DOHH2 (cell line): Measurements from ENCODE around the gene DGCR2.

Experiments used
- H3F3A ChIP-seq: fragments of 200-600 bp; sonication (generic), shearing (Covaris generic); 2 replicates; pipeline ENCODE4 v1.6.0; 2016; ENCODE audit warnings: antibody characterized with exemption, mild to moderate bottlenecking; ENCODE audit not compliant: control insufficient read depth, insufficient read depth
- H3K27ac ChIP-seq: fragments of 200-600 bp; sonication (generic); 2 replicates; pipeline ENCODE4 v1.5.1; 2014; ENCODE audit warnings: low read depth, mild to moderate bottlenecking, low read length, moderate library complexity
- H3K27me3 ChIP-seq: fragments of 200-600 bp; sonication (generic); 2 replicates; pipeline ENCODE4 v1.6.1; 2014; ENCODE audit warnings: mild to moderate bottlenecking, low read length, mixed read lengths; ENCODE audit not compliant: control insufficient read depth
- H3K36me3 ChIP-seq: fragments of 200-600 bp; sonication (generic); 2 replicates; pipeline ENCODE4 v1.6.1; 2014; ENCODE audit warnings: mild to moderate bottlenecking, low read length, moderate library complexity, mixed read lengths; ENCODE audit not compliant: control insufficient read depth
- H3K4me1 ChIP-seq: fragments of 200-600 bp; sonication (generic); 2 replicates; pipeline ENCODE4 v1.6.1; 2014; ENCODE audit warnings: mild to moderate bottlenecking, low read length, mixed read lengths; ENCODE audit not compliant: control insufficient read depth
- H3K4me2 ChIP-seq: fragments of 200-600 bp; sonication (generic); 2 replicates; pipeline ENCODE4 v1.6.0; 2014; ENCODE audit warnings: mild to moderate bottlenecking, low read length, moderate library complexity
- H3K4me3 ChIP-seq: fragments of 200-600 bp; sonication (generic); 2 replicates; pipeline ENCODE4 v1.5.1; 2014; ENCODE audit warnings: mild to moderate bottlenecking, low read length, mixed read lengths
- H3K79me2 ChIP-seq: fragments of 200-600 bp; sonication (generic); 2 replicates; pipeline ENCODE4 v1.6.1; 2014; ENCODE audit warnings: mild to moderate bottlenecking, low read length, mixed read lengths; ENCODE audit not compliant: control insufficient read depth
- H3K9me2 ChIP-seq: fragments of 200-600 bp; sonication (generic); replicated peaks from 2 replicates; pipeline ENCODE4 v1.6.1; 2014; ENCODE audit warnings: mild to moderate bottlenecking, low read length, mixed read lengths; ENCODE audit not compliant: control insufficient read depth
- H3K9me3 ChIP-seq: fragments of 200-600 bp; sonication (generic); 2 replicates; pipeline ENCODE4 v1.6.1; 2014; ENCODE audit warnings: antibody characterized with exemption, low read length, mixed read lengths; ENCODE audit not compliant: control insufficient read depth, insufficient read depth
- H4K20me1 ChIP-seq: fragments of 200-600 bp; sonication (generic); 2 replicates; pipeline ENCODE4 v1.6.0; 2014; ENCODE audit warnings: low read depth, mild to moderate bottlenecking, antibody characterized with exemption, low read length, moderate library complexity; ENCODE audit not compliant: control insufficient read depth, insufficient read depth
- EZH2phosphoT487 ChIP-seq: fragments of 200-600 bp; sonication (generic); IDR thresholded peaks from 2 replicates; pipeline ENCODE4 v1.6.1; 2017; ENCODE audit warnings: borderline replicate concordance, mild to moderate bottlenecking, antibody characterized with exemption, low read length, moderate library complexity, mixed read lengths
- TF ChIP-seq, protein P1 (sequence below): fragments of 200-600 bp; sonication (generic); IDR thresholded peaks from one replicate; pipeline ENCODE4 v1.5.1; 2014; ENCODE audit warnings: antibody characterized with exemption, mild to moderate bottlenecking, low read depth, low read length; ENCODE audit not compliant: poor library complexity, severe bottlenecking

DGCR2 gene

GRCh38 chr22:19043121-19044085, 78.8 kb downstream of the DGCR2 start:
- Histone ChIP-seq H3K36me3 (peaks cover 47% of the 10 kb centered on the region), H3K79me2 (no peaks in the 10 kb centered on the region), H3K4me2 (no peak overlapping the region), H3K9me2 (no peaks in the 10 kb centered on the region), H4K20me1 (0 out of 2 replicates have a peak, but pooled peaks cover 3% of the 10 kb centered on the region), H3K27ac (no peak overlapping the region), H3F3A (no peaks in the 10 kb centered on the region), H3K9me3 (no peaks in the 10 kb centered on the region), H3K4me3 (no peak overlapping the region), H3K4me1 (no peaks in the 10 kb centered on the region), H3K27me3 (no peaks in the 10 kb centered on the region)
- TF ChIP-seq EZH2phosphoT487 = no peak
- TF ChIP-seq, protein P1, sequence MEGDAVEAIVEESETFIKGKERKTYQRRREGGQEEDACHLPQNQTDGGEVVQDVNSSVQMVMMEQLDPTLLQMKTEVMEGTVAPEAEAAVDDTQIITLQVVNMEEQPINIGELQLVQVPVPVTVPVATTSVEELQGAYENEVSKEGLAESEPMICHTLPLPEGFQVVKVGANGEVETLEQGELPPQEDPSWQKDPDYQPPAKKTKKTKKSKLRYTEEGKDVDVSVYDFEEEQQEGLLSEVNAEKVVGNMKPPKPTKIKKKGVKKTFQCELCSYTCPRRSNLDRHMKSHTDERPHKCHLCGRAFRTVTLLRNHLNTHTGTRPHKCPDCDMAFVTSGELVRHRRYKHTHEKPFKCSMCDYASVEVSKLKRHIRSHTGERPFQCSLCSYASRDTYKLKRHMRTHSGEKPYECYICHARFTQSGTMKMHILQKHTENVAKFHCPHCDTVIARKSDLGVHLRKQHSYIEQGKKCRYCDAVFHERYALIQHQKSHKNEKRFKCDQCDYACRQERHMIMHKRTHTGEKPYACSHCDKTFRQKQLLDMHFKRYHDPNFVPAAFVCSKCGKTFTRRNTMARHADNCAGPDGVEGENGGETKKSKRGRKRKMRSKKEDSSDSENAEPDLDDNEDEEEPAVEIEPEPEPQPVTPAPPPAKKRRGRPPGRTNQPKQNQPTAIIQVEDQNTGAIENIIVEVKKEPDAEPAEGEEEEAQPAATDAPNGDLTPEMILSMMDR = no peak

DNA sequence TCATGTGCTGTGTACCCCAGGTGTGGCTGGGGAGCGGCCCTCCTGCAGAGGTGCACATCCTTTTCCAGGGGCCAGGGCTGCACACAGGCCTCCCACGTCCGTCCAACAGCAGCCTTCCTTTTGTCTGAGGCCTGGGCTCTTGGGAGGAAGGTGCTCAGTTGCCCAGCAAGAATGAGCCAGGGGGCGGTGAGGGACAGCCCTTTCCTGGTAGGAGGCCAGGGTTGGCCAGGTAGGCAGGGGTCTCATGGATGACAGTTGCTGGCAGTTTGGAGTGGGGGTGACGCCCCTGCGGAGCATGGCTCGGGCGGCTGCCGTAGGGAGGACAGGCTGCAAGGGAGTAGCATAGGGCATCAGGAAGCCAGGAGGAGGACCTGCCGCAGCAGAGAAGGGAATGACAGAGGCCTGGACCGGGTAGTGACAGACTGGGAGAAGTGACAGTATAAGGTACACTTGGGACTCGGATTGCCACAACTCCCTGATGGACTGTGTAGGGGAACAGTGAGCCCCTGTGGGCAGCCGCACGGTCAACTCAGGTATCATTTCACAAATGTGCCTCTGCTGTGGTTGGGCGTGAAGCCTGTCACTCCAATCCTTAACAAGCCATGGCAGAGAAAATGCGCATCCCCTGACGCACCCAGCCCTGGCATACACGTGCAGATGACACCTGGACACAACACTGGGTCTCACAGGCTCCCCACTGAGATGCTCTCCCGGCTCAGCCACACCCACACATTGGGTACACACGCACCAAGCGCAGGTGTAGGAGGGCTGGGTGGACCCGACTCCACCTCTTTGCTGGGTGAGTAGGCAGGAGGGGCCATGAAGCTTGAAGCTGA, 79.7 kb downstream of the DGCR2 start:
- Histone ChIP-seq H3F3A (no peaks in the 10 kb centered on the region), H3K27me3 (no peaks in the 10 kb centered on the region), H3K4me2 (no peak overlapping the region), H3K36me3 (peaks cover 38% of the 10 kb centered on the region), H3K9me2 (no peaks in the 10 kb centered on the region), H3K79me2 (no peaks in the 10 kb centered on the region), H3K4me1 (no peaks in the 10 kb centered on the region), H3K9me3 (no peaks in the 10 kb centered on the region), H3K4me3 (no peak overlapping the region), H4K20me1 (0 out of 2 replicates have a peak, but pooled peaks cover 3% of the 10 kb centered on the region), H3K27ac (no peak overlapping the region)
- TF ChIP-seq, protein P1 = no peak
- no peak for TF ChIP-seq EZH2phosphoT487

- 0 out of 2 replicates have a peak, but pooled peaks cover 3% of the 10 kb centered on the region for H4K20me1 ChIP-seq
- no peaks in the 10 kb centered on the region for H3K27me3 ChIP-seq
- H3K9me2 ChIP-seq = no peaks in the 10 kb centered on the region
- no peak overlapping the region for H3K4me3 ChIP-seq
- H3K4me2 ChIP-seq = no peak overlapping the region
- H3K36me3 ChIP-seq = peaks cover 30% of the 10 kb centered on the region
- no peak overlapping the region for H3K27ac ChIP-seq
- no peaks in the 10 kb centered on the region for H3K79me2 ChIP-seq
- H3K4me1 ChIP-seq = no peaks in the 10 kb centered on the region
- no peak for TF ChIP-seq EZH2phosphoT487
- H3F3A ChIP-seq = no peaks in the 10 kb centered on the region
- no peaks in the 10 kb centered on the region for H3K9me3 ChIP-seq
These were observed 80.5 kb downstream of the DGCR2 start for GRCh38 chr22:19041704-19042074.
